Astrocyte of the spinal cord (primary cell): ENCODE data around the gene AXDND1.

Experiments
- DNase-seq: peaks from one replicate; pipeline ENCODE4 v3.0.0; 2011; ENCODE audit warnings: low read depth, low spot score
- H3K4me3 ChIP-seq: 2 replicates; pipeline ENCODE4 v1.5.1; 2011; ENCODE audit warnings: low read depth, mild to moderate bottlenecking, low read length, moderate library complexity
- CTCF ChIP-seq: IDR thresholded peaks from 2 replicates; pipeline ENCODE4 v1.5.1; 2012; ENCODE audit warnings: low read depth, mild to moderate bottlenecking, low read length, inconsistent platforms
- in situ Hi-C: cut with HindIII; loops from 2 replicates; pipeline ENCODE4 v1.10.0; 2017; ENCODE audit warnings: low sequenced_read_pairs

Gene AXDND1

GRCh38 chr1:179337942-179338560, 27.7 kb upstream of the AXDND1 start:
- no peak overlapping the region for H3K4me3 ChIP-seq
- no peak for DNase-seq
- TF ChIP-seq CTCF: no peak
- in situ Hi-C loops: no loop called here

DNA sequence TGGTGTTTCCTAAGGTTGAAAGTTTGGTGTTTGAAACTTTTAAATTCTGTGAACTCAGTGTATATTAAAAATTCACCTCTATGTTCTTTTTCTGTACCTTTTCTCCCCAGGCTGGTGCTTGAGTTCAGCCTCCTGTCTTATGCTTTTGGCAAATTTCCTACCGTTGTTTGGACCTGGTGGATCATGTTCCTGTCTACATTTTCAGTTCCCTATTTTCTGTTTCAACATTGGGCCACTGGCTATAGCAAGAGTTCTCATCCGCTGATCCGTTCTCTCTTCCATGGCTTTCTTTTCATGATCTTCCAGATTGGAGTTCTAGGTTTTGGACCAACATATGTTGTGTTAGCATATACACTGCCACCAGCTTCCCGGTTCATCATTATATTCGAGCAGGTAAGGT, 24.9 kb upstream of the AXDND1 start:
- in situ Hi-C loops: no loop called here
- no peak for DNase-seq
- TF ChIP-seq CTCF: no peak
- no peak overlapping the region for H3K4me3 ChIP-seq

GRCh38 chr1:179341943-179342547, 23.7 kb upstream of the AXDND1 start:
- DNase-seq: no peak
- H3K4me3 ChIP-seq: no peak overlapping the region
- in situ Hi-C loops: no loop called here
- no peak for TF ChIP-seq CTCF

DNA sequence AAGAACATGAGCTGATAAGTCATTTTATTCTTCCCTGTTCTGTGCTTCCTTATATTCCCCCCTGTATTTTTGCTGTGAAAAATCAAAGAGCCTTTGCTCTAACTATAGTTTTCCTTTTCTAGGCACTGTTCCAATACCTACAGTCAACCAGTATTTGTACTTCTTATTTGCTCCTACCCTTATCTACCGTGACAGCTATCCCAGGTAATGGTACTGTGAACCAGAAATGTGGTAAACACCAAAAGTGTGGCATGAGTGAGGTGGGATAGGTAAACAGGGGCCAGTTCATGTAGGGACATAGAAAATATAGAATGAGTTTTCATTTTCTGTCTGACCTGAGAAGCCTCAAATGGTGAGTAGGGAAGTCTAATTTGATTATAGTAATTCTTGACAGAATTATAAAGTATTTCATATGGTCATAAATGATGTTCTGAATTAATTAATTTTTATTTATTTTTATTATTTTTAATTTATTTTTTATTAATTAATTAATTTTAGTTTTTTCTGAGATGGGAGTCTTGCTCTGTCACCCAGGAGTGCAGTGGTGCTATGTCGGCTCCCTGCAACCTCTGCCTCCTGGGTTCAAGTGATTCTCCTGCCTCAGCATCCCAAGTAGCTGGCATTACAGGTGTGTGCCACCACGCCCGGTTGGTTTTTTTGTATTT, 22.9 kb upstream of the AXDND1 start:
- in situ Hi-C loops: no loop called here
- DNase-seq: no peak
- no peak overlapping the region for H3K4me3 ChIP-seq
- no peak for TF ChIP-seq CTCF

- H3K4me3 ChIP-seq: no peak overlapping the region
- no peak for DNase-seq
- TF ChIP-seq CTCF: no peak
- in situ Hi-C loops: no loop called here
These were observed 14.5 kb upstream of the AXDND1 start for GRCh38 chr1:179351281-179351680.

DNA sequence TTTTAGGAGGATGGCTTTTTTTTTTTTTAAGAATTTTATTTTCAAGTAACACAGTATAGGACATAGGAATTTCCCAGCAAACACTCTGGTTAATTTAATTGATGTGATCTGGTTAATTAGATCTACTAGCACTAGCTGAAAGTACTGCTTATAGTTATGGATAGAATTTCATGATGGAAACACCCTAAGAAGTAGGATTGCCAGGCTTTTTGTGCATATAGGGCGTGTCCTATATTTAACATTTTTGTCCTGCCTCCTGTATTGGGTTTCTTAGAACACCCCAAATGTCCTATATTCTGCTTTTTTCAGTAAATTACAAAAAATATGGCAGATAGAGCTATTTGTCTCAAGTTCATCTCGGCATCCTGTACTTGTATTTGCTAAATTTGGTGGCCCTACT, 13.5 kb upstream of the AXDND1 start:
- no peak for TF ChIP-seq CTCF
- DNase-seq: no peak
- in situ Hi-C loops: no loop called here
- no peak overlapping the region for H3K4me3 ChIP-seq
